SK-N-MC (cell line): ENCODE data around the gene FCHSD2.

Source experiments
- DNase-seq: peaks from one replicate; pipeline ENCODE4 v3.0.0-alpha.2; 2011; ENCODE audit warnings: low read depth, low spot score
- H3K27ac ChIP-seq: fragments of 200-600 bp; sonication (generic); 2 replicates; pipeline ENCODE4 v1.5.1; 2016; ENCODE audit warnings: mixed run types
- H3K36me3 ChIP-seq: fragments of 200-600 bp; sonication (generic); 2 replicates; pipeline ENCODE4 v1.6.1; 2017; ENCODE audit warnings: antibody characterized with exemption, low read length, mixed read lengths; ENCODE audit not compliant: insufficient read depth
- H3K4me3 ChIP-seq: fragments of 200-600 bp; sonication (generic); 2 replicates; pipeline ENCODE4 v1.5.1; 2016
- H3K9ac ChIP-seq: fragments of 200-600 bp; sonication (generic); 2 replicates; pipeline ENCODE4 v1.8.0; 2017; ENCODE audit warnings: mixed run types, mixed read lengths; ENCODE audit not compliant: insufficient read length
- H3K9me3 ChIP-seq: fragments of 200-600 bp; sonication (generic); 2 replicates; pipeline ENCODE4 v1.6.1; 2017; ENCODE audit warnings: low read depth, mild to moderate bottlenecking, antibody characterized with exemption, low read length, moderate library complexity, mixed read lengths
- EZH2 ChIP-seq: fragments of 200-600 bp; sonication (generic); IDR thresholded peaks from one replicate; pipeline ENCODE4 v1.6.1; 2017; ENCODE audit warnings: antibody characterized with exemption
- FOXP2 ChIP-seq: optimal IDR thresholded peaks from 2 replicates; pipeline ENCODE3; 2011; ENCODE audit warnings: mild to moderate bottlenecking, moderate library complexity; ENCODE audit not compliant: insufficient read depth; ENCODE audit errors: extremely low read length, control extremely low read depth
- POLR2AphosphoS5 ChIP-seq: IDR thresholded peaks from 2 replicates; pipeline ENCODE4 v1.6.1; 2012; ENCODE audit warnings: mild to moderate bottlenecking, low read depth, low read length, borderline replicate concordance

The FCHSD2 gene

GRCh38 chr11:73164803-73165540 is 22.9 kb upstream of the FCHSD2 start:
- H3K9me3 ChIP-seq, result no peaks in the 10 kb centered on the region
- no peak overlapping the region for H3K4me3 ChIP-seq
- no peak overlapping the region for H3K9ac ChIP-seq
- DNase-seq, result no peak
- H3K27ac ChIP-seq, result no peak overlapping the region
- TF ChIP-seq FOXP2 (no peak), POLR2AphosphoS5 (no peak), EZH2 (no peak)
- H3K36me3 ChIP-seq, result no peaks in the 10 kb centered on the region

DNA sequence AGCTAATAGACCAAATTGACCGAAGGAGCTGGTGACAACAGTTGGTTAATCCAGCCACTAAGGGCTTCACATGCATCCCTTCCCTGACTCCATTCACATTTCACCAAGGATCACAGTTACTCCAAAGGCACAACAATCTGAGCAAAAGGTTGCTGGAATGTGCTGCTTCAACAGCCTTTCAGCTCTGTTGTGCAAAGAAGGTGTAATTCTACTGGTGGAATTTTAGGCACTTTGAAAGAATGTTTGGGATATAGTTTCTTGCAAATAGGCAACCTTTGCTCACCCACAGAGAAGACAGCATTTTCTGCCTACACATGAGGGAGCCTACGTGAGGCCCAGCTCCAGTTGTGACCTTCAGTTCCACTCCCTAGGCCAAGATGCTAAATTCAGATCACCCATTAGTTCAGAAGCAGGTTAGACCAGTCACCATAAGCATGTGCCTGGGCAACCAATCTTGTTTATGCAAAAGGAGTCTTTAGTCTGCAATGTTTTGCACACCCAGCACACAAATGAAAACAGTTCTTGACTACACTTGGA is 21.6 kb upstream of the FCHSD2 start:
- Histone ChIP-seq H3K27ac (no peak overlapping the region), H3K36me3 (no peaks in the 10 kb centered on the region), H3K9me3 (no peaks in the 10 kb centered on the region), H3K4me3 (no peak overlapping the region), H3K9ac (no peak overlapping the region)
- TF ChIP-seq FOXP2 (no peak), EZH2 (no peak), POLR2AphosphoS5 (no peak)
- DNase-seq, result no peak

DNA sequence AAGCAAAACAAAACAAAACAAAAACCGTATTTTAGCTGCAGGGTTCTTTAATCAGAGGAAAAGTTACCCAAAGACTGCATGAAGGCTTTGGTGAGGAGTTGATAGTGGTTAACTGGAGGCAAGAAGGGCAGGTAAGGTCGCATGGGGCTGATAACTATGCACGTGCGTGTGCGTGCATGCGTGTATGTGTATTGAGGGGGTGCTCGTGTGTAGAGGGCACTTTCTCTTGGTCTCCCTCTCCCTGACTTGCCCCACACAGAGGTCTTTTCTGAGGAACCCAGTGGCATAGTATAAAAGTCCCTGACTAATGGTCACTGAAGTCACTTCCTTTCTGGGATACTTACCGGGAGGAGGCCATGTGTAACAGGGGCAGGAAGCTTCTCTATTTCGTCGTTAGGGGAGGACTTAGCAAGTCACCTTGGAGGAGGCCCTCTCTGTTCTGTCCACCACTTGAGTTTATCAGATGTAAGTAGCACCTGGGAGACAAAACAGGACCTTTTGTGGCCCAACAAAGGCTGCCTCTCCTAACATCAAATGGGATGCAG is 20.1 kb upstream of the FCHSD2 start:
- no peak overlapping the region for H3K27ac ChIP-seq
- no peak overlapping the region for H3K4me3 ChIP-seq
- H3K36me3 ChIP-seq, result no peaks in the 10 kb centered on the region
- H3K9ac ChIP-seq, result no peak overlapping the region
- DNase-seq, result no peak
- no peaks in the 10 kb centered on the region for H3K9me3 ChIP-seq
- TF ChIP-seq POLR2AphosphoS5 (no peak), FOXP2 (no peak), EZH2 (no peak)

DNA sequence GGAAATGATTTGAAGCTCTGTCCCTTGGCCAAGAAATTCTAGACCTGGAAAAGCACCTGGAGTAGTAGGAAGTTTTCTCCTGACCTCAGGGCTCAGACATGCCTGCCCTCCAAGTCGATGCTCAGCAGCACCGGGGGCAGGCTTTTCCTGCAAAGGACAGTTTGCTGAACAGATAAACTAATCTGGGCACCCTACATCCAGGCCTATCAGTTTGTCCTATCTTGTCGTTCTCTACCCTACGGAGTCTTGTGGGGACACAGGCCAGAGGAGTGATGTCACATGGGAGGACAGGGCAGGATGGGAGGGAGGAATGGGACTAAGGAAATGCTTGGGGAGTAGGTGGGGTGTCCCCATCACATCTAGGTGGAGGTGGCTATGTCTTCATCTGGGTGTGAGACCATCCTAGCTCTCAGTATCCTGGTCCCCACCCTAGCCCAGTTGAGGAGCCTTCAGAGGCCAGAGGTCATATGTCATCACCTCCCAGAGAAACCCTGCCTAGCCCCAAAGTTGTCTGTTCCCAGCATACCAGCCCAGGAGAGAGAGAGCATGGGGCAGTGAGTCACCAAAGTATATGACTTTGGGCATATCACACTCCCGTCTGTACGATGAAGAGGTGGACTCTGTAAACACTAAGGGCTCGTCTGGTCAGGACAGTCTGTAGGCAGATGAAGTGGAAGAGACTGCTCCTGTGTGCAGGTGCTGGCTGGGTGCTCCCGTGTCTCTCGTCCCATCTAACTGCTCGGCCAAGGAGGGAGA is 18.1 kb upstream of the FCHSD2 start:
- no peak overlapping the region for H3K27ac ChIP-seq
- no peak for DNase-seq
- TF ChIP-seq POLR2AphosphoS5, result no peak
- no peak for TF ChIP-seq EZH2
- TF ChIP-seq FOXP2, result no peak
- H3K9me3 ChIP-seq, result no peaks in the 10 kb centered on the region
- no peaks in the 10 kb centered on the region for H3K36me3 ChIP-seq
- H3K9ac ChIP-seq, result no peak overlapping the region
- H3K4me3 ChIP-seq, result no peak overlapping the region

DNA sequence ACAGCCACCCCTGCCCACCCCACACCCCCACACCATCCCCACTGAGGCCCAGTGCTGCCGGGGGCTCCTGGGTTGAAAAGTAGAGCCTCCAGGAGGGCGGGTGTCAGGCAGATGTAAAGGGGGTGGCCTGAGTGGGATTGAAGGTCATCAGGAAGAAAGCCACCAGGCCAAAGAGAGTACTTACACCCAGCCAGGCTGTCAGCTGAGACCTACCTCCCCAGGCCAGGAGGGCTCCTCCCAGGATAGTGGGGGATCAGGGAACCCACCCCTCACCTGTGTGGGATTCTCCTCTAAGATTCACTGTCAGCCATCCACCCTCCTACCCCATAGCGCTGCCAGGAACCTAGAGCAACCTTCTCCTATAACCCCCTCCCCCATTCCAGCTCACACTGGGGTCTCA is 17.2 kb upstream of the FCHSD2 start:
- no peak for DNase-seq
- Histone ChIP-seq H3K9ac (no peak overlapping the region), H3K27ac (no peak overlapping the region), H3K4me3 (no peak overlapping the region), H3K9me3 (no peaks in the 10 kb centered on the region), H3K36me3 (no peaks in the 10 kb centered on the region)
- TF ChIP-seq EZH2 (no peak), POLR2AphosphoS5 (no peak), FOXP2 (no peak)

- Histone ChIP-seq H3K4me3 (no peak overlapping the region), H3K9me3 (no peaks in the 10 kb centered on the region), H3K27ac (no peak overlapping the region), H3K36me3 (no peaks in the 10 kb centered on the region), H3K9ac (no peak overlapping the region)
- DNase-seq, result no peak
- no peak for TF ChIP-seq EZH2
- TF ChIP-seq POLR2AphosphoS5, result no peak
- TF ChIP-seq FOXP2, result no peak
Measured at GRCh38 chr11:73158356-73159051, 16.4 kb upstream of the FCHSD2 start.

- Histone ChIP-seq H3K36me3 (no peaks in the 10 kb centered on the region), H3K9ac (no peak overlapping the region), H3K27ac (no peak overlapping the region), H3K9me3 (no peaks in the 10 kb centered on the region), H3K4me3 (no peak overlapping the region)
- no peak for TF ChIP-seq FOXP2
- no peak for TF ChIP-seq EZH2
- no peak for TF ChIP-seq POLR2AphosphoS5
- DNase-seq, result no peak
Measured at GRCh38 chr11:73157101-73158010, 15.2 kb upstream of the FCHSD2 start.

DNA sequence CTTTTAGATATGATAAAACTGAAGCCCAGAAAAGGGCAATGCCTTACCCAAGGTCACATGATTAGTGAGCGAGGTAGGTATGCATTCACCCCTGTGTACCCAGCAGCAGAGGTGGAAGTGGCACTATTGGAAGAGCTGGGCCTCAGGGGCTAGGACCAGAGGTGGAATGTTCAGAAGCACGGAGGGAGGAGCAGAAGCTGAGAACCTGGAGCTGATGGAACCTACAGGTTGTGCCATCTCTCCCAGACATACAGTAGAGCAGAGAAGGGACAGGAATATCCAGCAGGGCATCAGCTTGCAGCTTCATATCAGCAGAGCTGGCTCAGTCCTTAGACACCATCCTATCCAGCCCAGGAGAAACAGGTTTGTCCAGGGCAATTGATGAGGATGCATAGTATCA is 14.6 kb upstream of the FCHSD2 start:
- TF ChIP-seq EZH2 (no peak), POLR2AphosphoS5 (no peak), FOXP2 (no peak)
- Histone ChIP-seq H3K9ac (no peak overlapping the region), H3K4me3 (no peak overlapping the region), H3K27ac (no peak overlapping the region), H3K36me3 (no peaks in the 10 kb centered on the region), H3K9me3 (no peaks in the 10 kb centered on the region)
- no peak for DNase-seq
